H4 (cell line): ENCODE data around the gene ARID1B. TPM values are rescaled to one million over a fixed set of nuclear protein-coding genes. Genes with fewer than 3 reads are reported as not detected.
"Not testable (repeated sequence)": the region's sequence is repeated elsewhere in the genome, so short reads cannot be mapped to it uniquely, and the experiment has no call there.

Experiments used
- DNase-seq: peaks from one replicate; pipeline ENCODE4 v3.0.0-alpha.2; 2015; ENCODE audit warnings: low spot score
- total RNA-seq: library from RNA; depleted of rRNA; stranded (reverse); fragments of >200 nt; shearing (Covaris generic); gene quantifications from 2 replicates; pipeline ENCODE4 v1.2.3, GENCODE V29; 2014

ARID1B gene
- total RNA-seq, 1 experiment from 2014 or later: 5.6 TPM

- no peak for DNase-seq
These were observed 351.1 kb downstream of the ARID1B start for GRCh38 chr6:157128235-157128775.

- DNase-seq: no peak
These were observed 354.1 kb downstream of the ARID1B start for GRCh38 chr6:157131250-157131649.

GRCh38 chr6:157133856-157134255, 356.7 kb downstream of the ARID1B start:
- DNase-seq: no peak

GRCh38 chr6:157134402-157135047, 357.3 kb downstream of the ARID1B start:
- no peak for DNase-seq

GRCh38 chr6:157135691-157136090, 358.5 kb downstream of the ARID1B start:
- no peak for DNase-seq

GRCh38 chr6:157137501-157137900, 360.3 kb downstream of the ARID1B start:
- DNase-seq: no peak

GRCh38 chr6:157139054-157139708, 362.0 kb downstream of the ARID1B start:
- no peak for DNase-seq

- DNase-seq: no peak
These were observed 366.2 kb downstream of the ARID1B start for GRCh38 chr6:157143171-157143889.

GRCh38 chr6:157143890-157144798, 367.0 kb downstream of the ARID1B start:
- DNase-seq: no peak

GRCh38 chr6:157144859-157145568, 367.8 kb downstream of the ARID1B start:
- DNase-seq: no peak

- no peak for DNase-seq
These were observed 368.6 kb downstream of the ARID1B start for GRCh38 chr6:157145656-157146285.

- not testable (repeated sequence) for DNase-seq
These were observed 370.2 kb downstream of the ARID1B start for GRCh38 chr6:157147054-157148026.

GRCh38 chr6:157148391-157149323, 371.5 kb downstream of the ARID1B start:
- DNase-seq: peak; percentile 94

GRCh38 chr6:157150076-157150475, 372.9 kb downstream of the ARID1B start:
- peak; percentile 16 for DNase-seq

GRCh38 chr6:157151029-157151428, 373.9 kb downstream of the ARID1B start:
- DNase-seq: no peak

- DNase-seq: peak; percentile 40
These were observed 374.8 kb downstream of the ARID1B start for GRCh38 chr6:157151989-157152388.

- DNase-seq: no peak
These were observed 375.4 kb downstream of the ARID1B start for GRCh38 chr6:157152556-157152955.

- DNase-seq: no peak
These were observed 378.6 kb downstream of the ARID1B start for GRCh38 chr6:157155804-157156203.
